NCI-H446 (cell line): ENCODE data around the gene BTD.
A peak's percentile ranks its signal among the peaks of the same experiment; 100 is the strongest.

Experiments
- DNase-seq, 2 experiments: peaks; one replicate each; lab custom pipeline; 2025; lab: John Stamatoyannopoulos, UW

Gene BTD

DNA sequence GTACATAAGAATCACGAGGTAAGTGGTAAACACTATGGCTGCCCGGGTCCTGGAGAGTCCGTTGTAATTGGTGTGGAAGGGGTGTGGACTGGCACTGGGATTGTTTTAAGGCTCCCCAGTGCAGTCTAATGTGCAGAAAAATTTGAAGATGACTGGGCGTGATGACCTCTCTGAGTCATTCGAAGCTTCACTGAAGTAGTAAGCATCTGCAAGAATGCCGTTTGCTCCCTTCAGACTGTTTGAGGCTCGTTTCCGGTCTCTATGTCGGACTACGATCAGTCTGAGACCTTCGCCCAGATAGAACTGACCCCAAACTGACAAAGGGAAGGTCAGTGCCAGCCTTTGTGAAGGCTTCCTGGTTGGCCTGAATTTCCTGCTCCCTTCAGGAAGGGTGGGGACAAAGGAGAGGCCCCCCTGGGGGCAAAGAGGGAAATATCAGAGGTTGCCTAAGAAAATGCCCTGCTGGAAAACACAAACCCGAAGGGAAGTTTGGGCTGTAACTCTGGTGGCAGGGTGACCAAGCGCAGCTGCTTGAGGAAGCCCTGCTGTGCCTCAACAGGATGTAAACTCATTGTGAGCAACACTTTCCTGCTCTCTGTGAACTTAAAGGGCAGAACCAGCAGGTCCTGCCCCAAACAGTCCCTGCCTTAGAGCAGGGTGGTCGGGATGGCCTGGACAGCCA lies 34.6 kb downstream of the BTD start:
- no peak for DNase-seq

GRCh38 chr3:15637131-15637951 lies 35.8 kb downstream of the BTD start:
- DNase-seq, result no peak

DNA sequence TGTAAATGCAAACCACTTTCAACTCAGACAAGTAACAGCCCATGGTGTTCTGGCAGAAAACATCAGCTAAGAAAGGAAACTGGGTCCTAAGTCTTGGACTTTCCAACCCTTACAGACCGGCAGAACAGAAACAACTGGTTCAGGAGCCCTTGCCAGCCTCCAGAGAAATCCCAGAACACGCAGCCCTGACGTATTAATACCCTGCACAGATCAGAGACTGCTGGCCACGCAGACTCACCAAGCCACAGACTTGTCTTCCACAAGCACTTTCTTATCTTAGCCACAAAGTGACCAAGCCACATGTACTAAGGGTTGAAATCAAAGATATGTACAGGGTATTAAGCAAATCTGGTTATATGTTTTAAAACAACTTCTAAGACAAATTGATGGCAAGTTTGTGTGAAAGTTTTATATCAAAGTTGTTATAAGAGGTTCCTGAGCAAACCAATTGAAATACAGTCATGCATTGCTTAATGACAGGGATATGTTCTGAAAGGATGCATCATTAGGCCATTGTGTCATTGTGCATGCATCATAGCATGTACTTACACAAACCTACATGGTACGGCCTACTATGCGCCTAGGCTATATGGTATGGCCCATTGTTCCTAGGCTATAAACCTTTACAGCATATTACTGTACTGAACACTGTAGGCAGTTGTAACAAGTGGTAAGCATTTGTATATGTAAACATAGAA lies 36.8 kb downstream of the BTD start:
- DNase-seq, result no peak

- DNase-seq, result no peak
Measured at GRCh38 chr3:15638891-15639262, 37.3 kb downstream of the BTD start.

DNA sequence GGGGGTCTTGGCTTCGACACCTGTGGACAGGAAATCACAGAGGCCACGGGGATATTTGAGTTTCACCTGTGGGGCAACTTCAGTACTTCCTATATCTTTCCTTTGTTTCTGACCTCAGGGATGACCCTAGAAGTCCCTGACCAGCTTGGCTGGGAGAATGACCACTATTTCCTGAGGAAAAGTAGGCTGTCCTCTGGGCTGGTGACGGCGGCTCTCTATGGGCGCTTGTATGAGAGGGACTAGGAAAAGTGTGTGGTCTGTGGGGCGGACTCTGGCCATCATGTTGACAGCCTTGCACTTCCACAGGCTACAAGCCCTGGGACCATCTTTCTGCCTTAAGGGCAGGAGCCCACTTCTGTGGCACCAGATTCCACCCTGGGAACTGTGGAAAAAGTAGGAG lies 43.7 kb downstream of the BTD start:
- no peak for DNase-seq

DNA sequence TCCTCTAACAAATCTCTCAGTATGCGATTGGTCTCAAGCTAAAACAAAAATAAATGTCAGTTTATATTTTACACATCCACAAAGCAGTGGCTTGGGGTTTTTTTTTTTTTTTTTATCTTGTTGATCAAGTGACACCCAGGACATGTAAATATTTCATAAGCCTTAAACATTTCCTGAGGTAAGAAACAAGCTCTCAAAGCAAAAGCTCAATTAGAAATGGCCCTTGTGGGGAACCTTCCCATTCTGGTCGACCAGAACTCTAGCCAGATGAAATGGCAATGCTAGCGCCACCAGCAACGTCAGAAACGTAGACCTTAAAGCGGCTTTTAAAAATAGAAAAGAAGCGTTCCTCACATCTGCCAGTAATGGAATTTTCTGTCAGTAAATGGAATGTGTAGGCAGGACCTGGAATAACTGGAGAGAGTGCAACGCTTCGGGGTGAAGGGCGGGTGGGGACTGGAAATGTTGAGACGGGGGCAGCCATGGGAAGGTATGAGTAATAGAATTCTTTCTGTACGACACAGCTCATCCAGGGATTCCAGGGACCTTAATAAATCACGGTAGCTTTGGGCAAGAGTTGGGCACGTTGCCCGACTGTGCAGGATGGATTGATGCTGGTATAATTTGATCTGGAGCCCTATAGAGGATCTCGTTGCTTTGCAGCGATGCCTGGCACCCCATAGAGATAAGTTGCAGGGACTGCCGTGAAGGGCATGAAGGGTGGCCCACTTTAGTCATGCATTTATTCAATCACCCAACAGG lies 44.4 kb downstream of the BTD start:
- DNase-seq, result peak in 1 of 2 experiments; percentile 18

DNA sequence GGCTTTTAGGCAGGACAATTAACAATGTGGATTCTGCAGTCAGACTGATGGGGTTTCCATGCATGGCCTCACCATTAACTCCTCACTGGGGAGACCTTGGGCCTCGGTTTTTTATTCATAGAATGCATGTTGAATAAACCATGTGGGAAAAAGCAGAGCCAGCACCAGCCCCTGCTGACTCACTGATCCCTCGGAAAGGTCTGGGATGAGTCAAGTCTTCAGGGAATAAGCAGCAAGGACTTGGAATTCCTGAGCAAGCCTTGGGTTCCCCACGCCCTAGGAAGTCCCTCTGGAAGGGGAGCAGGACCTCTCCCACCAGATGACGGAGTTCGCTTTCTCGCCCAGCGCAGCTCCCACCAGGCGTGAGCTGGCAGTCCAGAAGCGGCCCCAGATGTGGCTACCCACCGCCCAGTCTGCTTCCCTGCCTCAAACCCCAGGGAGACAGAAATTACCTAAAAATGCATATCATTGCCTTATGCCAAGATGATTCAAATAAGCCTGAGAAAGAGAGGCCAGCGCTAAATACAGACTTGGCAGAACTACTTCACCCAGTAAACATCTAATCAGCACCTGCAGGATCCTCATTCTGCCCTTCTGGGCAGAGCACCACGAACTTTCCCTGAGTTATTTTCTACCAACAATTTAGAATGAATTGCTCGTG lies 45.4 kb downstream of the BTD start:
- peak in 1 of 2 experiments; percentile 25 for DNase-seq

DNA sequence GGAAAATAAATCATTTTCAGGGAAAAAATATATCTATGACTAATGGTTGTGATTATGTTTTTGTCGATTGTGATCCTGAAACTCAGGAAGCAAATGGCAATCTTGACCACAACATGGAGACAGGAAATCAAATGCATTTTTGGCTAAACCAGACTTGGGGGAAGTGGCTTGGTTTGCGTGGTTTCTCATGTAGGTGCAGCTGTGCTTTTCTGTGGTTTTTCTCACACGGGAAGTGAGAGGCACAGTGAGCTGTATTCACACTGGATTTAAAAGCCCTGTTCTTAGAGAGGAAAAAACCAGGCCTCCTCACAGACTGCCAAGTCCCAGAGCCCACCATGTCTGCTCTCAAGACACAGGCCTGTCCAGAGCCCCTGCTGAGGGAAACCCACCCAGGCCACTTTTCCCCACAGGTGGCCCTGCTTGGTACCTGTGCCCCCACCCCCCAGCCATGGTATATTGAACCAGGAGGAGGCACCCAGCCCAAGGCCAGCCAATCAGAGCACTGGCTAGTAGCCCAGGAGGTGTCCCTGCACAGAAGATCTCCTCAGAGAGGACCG lies 46.1 kb downstream of the BTD start:
- no peak for DNase-seq

DNA sequence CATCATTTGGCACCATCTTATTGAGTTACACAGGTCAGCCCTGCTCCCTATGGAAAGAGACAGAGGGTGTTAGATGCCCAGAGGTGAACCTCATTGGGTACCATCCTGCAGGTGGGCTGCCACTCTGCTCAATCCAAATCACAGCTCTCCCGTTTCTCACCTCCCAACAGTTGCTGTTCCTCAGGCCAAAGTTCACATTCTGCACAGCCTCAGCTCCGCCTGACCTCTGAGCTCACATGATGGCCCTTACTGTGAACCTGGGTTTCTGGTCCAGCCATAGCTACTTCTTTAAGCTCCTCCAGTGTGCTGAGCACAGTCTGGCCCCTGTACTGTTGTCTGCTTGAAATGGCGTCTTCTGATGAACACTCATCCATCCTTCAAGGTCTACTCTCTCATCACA lies 47.8 kb downstream of the BTD start:
- DNase-seq, result no peak

DNA sequence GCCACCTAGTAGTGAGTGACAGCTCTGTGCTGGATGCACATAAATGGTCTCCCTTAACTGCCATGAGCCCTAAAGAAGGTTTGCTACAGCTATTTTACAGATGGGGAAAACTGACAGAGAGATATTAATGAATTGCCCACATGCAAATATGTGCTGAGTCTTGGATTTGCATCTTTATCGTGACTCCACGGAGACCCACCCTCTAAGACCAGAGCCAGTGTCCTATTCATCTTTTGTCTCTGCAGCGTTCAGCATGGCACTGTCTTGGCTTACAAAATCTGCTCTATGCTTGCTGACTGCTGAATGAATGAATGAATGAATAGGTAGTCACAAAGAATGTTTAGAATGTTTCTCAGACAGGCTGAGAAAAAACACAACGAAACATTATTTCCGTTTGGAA lies 48.3 kb downstream of the BTD start:
- no peak for DNase-seq

DNA sequence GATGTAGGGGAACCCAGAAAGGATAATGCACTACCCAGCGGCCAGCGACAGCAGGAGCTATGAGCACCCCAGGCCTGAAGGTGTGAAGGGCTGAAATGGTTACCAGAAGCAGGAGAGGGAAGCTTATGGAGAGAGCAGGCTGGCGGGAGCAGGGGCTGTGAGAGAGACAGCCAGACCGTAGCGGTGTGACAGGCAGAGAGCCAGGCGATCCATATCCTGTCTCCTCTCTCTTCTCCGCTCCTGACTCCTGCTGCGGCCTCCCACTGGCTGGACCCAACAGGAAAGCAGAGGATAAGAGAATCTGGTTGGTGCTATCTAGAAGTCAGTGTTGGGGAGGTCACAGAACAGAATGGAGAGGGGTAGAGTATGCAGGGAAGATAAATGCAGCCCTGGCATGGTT lies 49.9 kb downstream of the BTD start:
- no peak for DNase-seq

DNA sequence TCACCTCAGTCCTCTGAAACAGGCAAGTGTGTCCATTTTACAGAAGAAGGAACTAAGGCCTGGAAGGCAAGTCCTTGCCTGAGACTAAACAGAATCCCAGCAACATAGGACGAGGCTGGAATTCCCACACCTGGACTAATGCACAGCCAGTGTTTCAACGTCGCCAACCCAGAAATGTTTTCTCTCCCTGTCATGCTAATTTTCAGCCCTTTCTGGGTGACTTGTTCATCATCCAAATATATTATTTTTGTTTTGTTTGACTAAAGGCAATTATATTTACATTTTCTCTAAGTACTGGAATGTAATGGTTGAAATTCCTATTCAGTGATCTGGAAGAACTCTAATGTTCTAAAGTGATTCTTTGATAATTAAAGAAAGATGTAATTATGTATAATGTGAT lies 51.8 kb downstream of the BTD start:
- DNase-seq, result no peak

GRCh38 chr3:15654127-15654526 lies 52.6 kb downstream of the BTD start:
- no peak for DNase-seq

- DNase-seq, result no peak
Measured at GRCh38 chr3:15654891-15655290, 53.3 kb downstream of the BTD start.

DNA sequence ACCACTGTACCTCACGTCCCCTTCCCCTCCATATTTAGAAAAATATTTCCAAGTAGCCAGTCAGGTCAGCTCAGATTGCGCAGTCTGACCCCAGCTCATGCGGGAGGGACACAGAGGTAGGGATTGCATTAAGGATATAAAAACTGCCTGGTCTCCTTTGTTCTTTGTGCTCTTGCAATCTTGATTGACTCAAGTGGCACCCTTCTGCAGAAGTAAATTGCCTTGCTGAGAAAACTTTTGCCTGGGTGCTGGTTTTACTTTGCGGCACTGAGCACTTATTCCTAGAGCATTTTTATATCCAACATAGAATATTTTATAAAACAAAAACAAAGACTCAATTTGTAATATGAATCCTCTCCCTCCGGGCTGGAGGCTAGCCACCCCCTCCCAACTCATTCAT lies 54.8 kb downstream of the BTD start:
- DNase-seq, result no peak

GRCh38 chr3:15657016-15657415 lies 55.5 kb downstream of the BTD start:
- DNase-seq, result no peak

DNA sequence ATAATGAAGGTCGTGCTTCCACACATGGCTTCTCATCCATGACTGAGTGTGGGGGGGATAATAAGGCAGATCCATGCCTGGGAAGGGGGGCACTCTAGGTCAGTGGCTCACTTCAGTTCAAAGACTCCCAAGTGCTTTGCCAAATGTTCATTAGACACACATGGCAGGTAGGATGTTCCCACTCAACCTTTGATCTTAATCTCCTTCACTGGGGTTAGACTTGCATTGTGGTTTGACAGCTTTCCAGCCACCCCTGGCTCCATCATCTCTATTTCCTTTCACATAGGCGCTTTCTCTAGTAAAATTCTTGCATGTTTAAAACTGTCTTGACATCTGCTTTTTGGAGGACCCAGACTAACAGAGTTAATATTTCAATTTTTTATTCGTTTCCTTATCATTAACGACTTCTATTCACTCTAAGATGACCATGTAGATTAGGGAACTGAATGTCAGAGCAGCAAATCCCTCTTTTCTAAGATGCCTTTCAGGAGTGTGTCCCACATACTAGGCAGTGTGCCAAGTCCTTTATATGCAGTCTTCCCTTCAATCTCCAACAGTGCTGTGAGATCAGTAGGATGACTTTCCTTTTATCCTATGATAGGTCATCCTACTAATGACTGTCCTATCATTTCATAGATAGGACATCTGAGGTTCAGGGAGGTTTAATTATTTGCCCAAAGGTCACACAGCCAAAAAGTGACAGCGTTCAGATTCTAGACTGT lies 57.9 kb downstream of the BTD start:
- no peak for DNase-seq

- DNase-seq, result no peak
Measured at GRCh38 chr3:15660055-15660935, 58.8 kb downstream of the BTD start.

DNA sequence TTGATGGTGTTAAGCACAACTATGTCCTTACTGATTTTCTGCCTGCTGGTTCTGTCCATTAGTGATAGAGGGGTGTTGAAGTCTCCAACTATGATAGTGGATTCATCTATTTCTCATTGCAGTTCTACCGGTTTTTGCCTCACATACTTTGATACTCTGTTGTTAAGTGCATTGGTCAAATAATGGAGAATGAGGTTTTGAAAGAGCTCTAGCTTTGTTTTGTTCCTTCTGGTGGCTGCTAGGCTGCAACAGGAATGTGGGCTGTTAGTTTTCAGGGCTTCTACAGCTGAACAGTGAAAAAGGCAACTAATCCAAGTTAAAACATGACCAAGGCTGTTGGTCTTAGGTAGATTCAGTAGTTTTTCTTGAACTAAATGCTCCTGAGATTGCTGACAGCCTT lies 62.6 kb downstream of the BTD start:
- DNase-seq, result no peak
